Gastroesophageal sphincter (tissue), 3 donors: Measurements from ENCODE around the gene FAM76B.

Source experiments
- EP300 ChIP-seq: sonication (generic); formaldehyde crosslinking; IDR thresholded peaks from one replicate; pipeline ENCODE4 v1.6.1; 2017; ENCODE audit warnings: antibody characterized with exemption, mild to moderate bottlenecking
- POLR2A ChIP-seq, 2 donors: fragments of 450-650 bp; IDR thresholded peaks; one replicate each; pipeline ENCODE4 v1.6.1; 2017; ENCODE audit warnings: antibody characterized with exemption in 2 of 2, mild to moderate bottlenecking in 2 of 2, moderate library complexity in 1 of 2
- POLR2AphosphoS5 ChIP-seq: sonication (generic); formaldehyde crosslinking; IDR thresholded peaks from one replicate; pipeline ENCODE4 v1.6.1; 2017; ENCODE audit warnings: antibody characterized with exemption
- TF ChIP-seq, protein P1 (sequence below), 4 experiments: fragments of 200-600 bp in 2 of 4; fragments of 450-650 bp in 2 of 4; sonication (generic) in 1 of 4; IDR thresholded peaks; one replicate each; pipeline ENCODE4 v1.5.1; 2017 to 2019; ENCODE audit warnings: antibody characterized with exemption in 4 of 4, mild to moderate bottlenecking in 2 of 4, moderate library complexity in 2 of 4

DNA sequence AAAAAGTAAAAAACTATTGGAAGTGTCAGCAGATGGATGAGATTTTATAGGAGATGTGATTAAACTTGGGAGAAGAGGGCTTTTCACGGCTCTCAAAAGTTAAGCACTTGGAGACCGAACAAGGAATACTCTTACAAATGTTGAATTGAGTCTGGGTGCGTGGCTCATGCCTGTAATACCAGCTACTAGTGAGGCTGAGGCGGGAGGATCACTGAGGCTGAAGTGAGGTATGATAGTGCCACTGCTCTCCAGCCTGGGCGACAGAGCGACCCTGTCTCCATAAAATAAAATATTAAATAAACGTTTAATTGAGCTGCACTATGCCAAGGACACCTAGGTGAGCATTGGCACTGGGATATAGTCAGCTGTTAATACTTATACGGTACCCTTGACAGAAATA is 2.6 kb upstream of the FAM76B start:
- no peak for TF ChIP-seq POLR2A (IDR thresholded peaks at IDR 0.05)
- TF ChIP-seq EP300, result no peak
- TF ChIP-seq, protein P1, sequence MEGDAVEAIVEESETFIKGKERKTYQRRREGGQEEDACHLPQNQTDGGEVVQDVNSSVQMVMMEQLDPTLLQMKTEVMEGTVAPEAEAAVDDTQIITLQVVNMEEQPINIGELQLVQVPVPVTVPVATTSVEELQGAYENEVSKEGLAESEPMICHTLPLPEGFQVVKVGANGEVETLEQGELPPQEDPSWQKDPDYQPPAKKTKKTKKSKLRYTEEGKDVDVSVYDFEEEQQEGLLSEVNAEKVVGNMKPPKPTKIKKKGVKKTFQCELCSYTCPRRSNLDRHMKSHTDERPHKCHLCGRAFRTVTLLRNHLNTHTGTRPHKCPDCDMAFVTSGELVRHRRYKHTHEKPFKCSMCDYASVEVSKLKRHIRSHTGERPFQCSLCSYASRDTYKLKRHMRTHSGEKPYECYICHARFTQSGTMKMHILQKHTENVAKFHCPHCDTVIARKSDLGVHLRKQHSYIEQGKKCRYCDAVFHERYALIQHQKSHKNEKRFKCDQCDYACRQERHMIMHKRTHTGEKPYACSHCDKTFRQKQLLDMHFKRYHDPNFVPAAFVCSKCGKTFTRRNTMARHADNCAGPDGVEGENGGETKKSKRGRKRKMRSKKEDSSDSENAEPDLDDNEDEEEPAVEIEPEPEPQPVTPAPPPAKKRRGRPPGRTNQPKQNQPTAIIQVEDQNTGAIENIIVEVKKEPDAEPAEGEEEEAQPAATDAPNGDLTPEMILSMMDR (IDR thresholded peaks at IDR 0.05), result no peak
- no peak for TF ChIP-seq POLR2AphosphoS5
